Bronchial epithelial cell (primary cell): ENCODE measurements around the gene TAF1D. TPM values are rescaled to one million over a fixed set of nuclear protein-coding genes. Genes with fewer than 3 reads are reported as not detected.

Experiments used
- DNase-seq: peaks from one replicate; pipeline ENCODE4 v3.0.0-alpha.2; 2010; ENCODE audit warnings: low read depth
- FAIRE-seq: peaks from 2 replicates; lab custom pipeline; 2011; peaks lifted over from hg19 to GRCh38; lab: Jason Lieb, UNC
- H3K27me3 ChIP-seq: 2 replicates; pipeline ENCODE4 v1.5.1; 2011; ENCODE audit warnings: low read length; ENCODE audit not compliant: control insufficient read depth, insufficient read depth
- H3K36me3 ChIP-seq: 2 replicates; pipeline ENCODE4 v1.5.1; 2011; ENCODE audit warnings: low read length; ENCODE audit not compliant: control insufficient read depth, insufficient read depth
- H3K4me3 ChIP-seq: 2 replicates; pipeline ENCODE4 v1.5.1; 2011; ENCODE audit warnings: mild to moderate bottlenecking, low read depth, low read length, control low read depth
- CTCF ChIP-seq: IDR thresholded peaks from 2 replicates; pipeline ENCODE4 v1.5.1; 2011; ENCODE audit warnings: mild to moderate bottlenecking, moderate library complexity, low read length, control low read depth, inconsistent platforms; ENCODE audit not compliant: insufficient read depth, severe bottlenecking
- total RNA-seq: library from RNA; depleted of rRNA; stranded (reverse); fragments of >200 nt; gene quantifications from 2 replicates; pipeline ENCODE4 v1.2.1, GENCODE V29; 2014

Gene TAF1D
- total RNA-seq, 1 donor from 2014 or later = 160 TPM

GRCh38 chr11:93712678-93713077, 28.6 kb downstream of the TAF1D start:
- FAIRE-seq = no peak
- Histone ChIP-seq H3K36me3 (peaks cover 6% of the 10 kb centered on the region), H3K27me3 (no peaks in the 10 kb centered on the region), H3K4me3 (no peak overlapping the region)
- no peak for TF ChIP-seq CTCF
- no peak for DNase-seq

- no peak for TF ChIP-seq CTCF
- Histone ChIP-seq H3K36me3 (peaks cover 2% of the 10 kb centered on the region), H3K4me3 (no peak overlapping the region), H3K27me3 (no peaks in the 10 kb centered on the region)
- FAIRE-seq (no peak), DNase-seq (no peak)
Observed at GRCh38 chr11:93710239-93710638, 31.1 kb downstream of the TAF1D start.

GRCh38 chr11:93704237-93704636, 37.1 kb downstream of the TAF1D start:
- Histone ChIP-seq H3K27me3 (no peaks in the 10 kb centered on the region), H3K36me3 (peaks cover 3% of the 10 kb centered on the region), H3K4me3 (no peak overlapping the region)
- DNase-seq (no peak), FAIRE-seq (no peak)
- no peak for TF ChIP-seq CTCF

- no peak for TF ChIP-seq CTCF
- no peak for FAIRE-seq
- no peak for DNase-seq
- Histone ChIP-seq H3K27me3 (no peaks in the 10 kb centered on the region), H3K4me3 (no peak overlapping the region), H3K36me3 (peaks cover 3% of the 10 kb centered on the region)
Observed at GRCh38 chr11:93700830-93701229, 40.5 kb downstream of the TAF1D start.

GRCh38 chr11:93697611-93698010, 43.7 kb downstream of the TAF1D start:
- Histone ChIP-seq H3K4me3 (no peak overlapping the region), H3K27me3 (no peaks in the 10 kb centered on the region), H3K36me3 (peaks cover 3% of the 10 kb centered on the region)
- no peak for TF ChIP-seq CTCF
- FAIRE-seq (no peak), DNase-seq (no peak)

- H3K27me3 ChIP-seq = no peaks in the 10 kb centered on the region
- H3K36me3 ChIP-seq = peaks cover 3% of the 10 kb centered on the region
- no peak for FAIRE-seq
- no peak for TF ChIP-seq CTCF
- no peak for DNase-seq
- H3K4me3 ChIP-seq = no peak overlapping the region
Observed at GRCh38 chr11:93694557-93694956, 46.7 kb downstream of the TAF1D start.
